Left renal pelvis (tissue), 4 donors: Measurements from ENCODE around the gene TPRN. TPM values are rescaled to one million over a fixed set of nuclear protein-coding genes. Genes with fewer than 3 reads are reported as not detected.
A peak's percentile ranks its signal among the peaks of the same experiment; 100 is the strongest.
"Not testable (repeated sequence)": the region's sequence is repeated elsewhere in the genome, so short reads cannot be mapped to it uniquely, and the experiment has no call there.

Experiments used
- DNase-seq, 4 donors: peaks; one replicate each; pipeline ENCODE4 v3.0.0-alpha.2; 2013; ENCODE audit warnings: low read depth in 4 of 4, low spot score in 3 of 4
- polyA plus RNA-seq, 4 donors: library from polyadenylated mRNA; unstranded; fragments of 120-200 nt; gene quantifications; one replicate each; pipeline ENCODE4 v1.2.1, GENCODE V29; 2013; ENCODE audit not compliant: insufficient read length in 4 of 4

The TPRN gene
- polyA plus RNA-seq = 10 to 100 TPM in 3 of 4 donors, 1 to 10 TPM in 1; 8.3 to 19.6 (median 11.5) TPM

GRCh38 chr9:137200311-137201204, at the start of gene TPRN:
TPRN (minus strand) TSS chr9:137200741; CDS start chr9:137200711, 30 bp downstream.
- DNase-seq = peak; percentile 95 to 97 (median 96)

- no peak for DNase-seq
Measured at GRCh38 chr9:137247916-137248175, 47.3 kb upstream of the TPRN start.

GRCh38 chr9:137247135-137247915, 46.8 kb upstream of the TPRN start:
- DNase-seq = no peak

- no peak for DNase-seq
Measured at GRCh38 chr9:137245450-137246421, 45.2 kb upstream of the TPRN start.

GRCh38 chr9:137244486-137245449, 44.2 kb upstream of the TPRN start:
- no peak for DNase-seq

- DNase-seq = no peak
Measured at GRCh38 chr9:137243626-137244485, 43.3 kb upstream of the TPRN start.

- DNase-seq = not testable (repeated sequence)
Measured at GRCh38 chr9:137243266-137243625, 42.7 kb upstream of the TPRN start.

GRCh38 chr9:137242269-137243203, 42.0 kb upstream of the TPRN start:
- no peak for DNase-seq

GRCh38 chr9:137241490-137242268, 41.1 kb upstream of the TPRN start:
- no peak for DNase-seq

- DNase-seq = peak; percentile 98 to 100 (median 99)
Measured at GRCh38 chr9:137240841-137241489, 40.4 kb upstream of the TPRN start, which contains the start of gene TUBB4B. TUBB4B (plus strand) TSS chr9:137241287; CDS start chr9:137241361, 74 bp downstream.

GRCh38 chr9:137240318-137240840, 39.8 kb upstream of the TPRN start:
- peak in 1 of 4 donors; percentile 59 for DNase-seq

- not testable (repeated sequence) for DNase-seq
Measured at GRCh38 chr9:137239541-137240200, 39.1 kb upstream of the TPRN start.

GRCh38 chr9:137237759-137238726, 37.5 kb upstream of the TPRN start:
- DNase-seq = no peak

- no peak for DNase-seq
Measured at GRCh38 chr9:137236936-137237421, 36.4 kb upstream of the TPRN start.
